ENCODE measurements around the gene SUGCT. TPM values are rescaled to one million over a fixed set of nuclear protein-coding genes. Genes with fewer than 3 reads are reported as not detected.

The SUGCT gene
- total RNA-seq, 1 experiment from 2014 or later, result 5.4 TPM

GRCh38 chr7:40704172-40704571, 569.4 kb downstream of the SUGCT start:
- H3K23me2 ChIP-seq (ENCODE audit: insufficient read length, low read depth, low read length, poor library complexity, severe bottlenecking), result no peaks in the 10 kb centered on the region
- Mint-ChIP-seq H3K4me3 (no peak overlapping the region), H3K9me3 (no peaks in the 10 kb centered on the region), H3K27ac (no peak overlapping the region), H3K36me3 (ENCODE audit: insufficient read depth in 1 of 3, low read depth in 3 of 3) (no peaks in the 10 kb centered on the region), H3K27me3 (ENCODE audit: low read depth) (no peaks in the 10 kb centered on the region), H3K4me1 (peaks cover 12% of the 10 kb centered on the region in 2 experiments)
- no peak overlapping the region for H3K14ac ChIP-seq (ENCODE audit: insufficient read depth, low read length)
- TF ChIP-seq CTCF (conservative IDR thresholded peaks at IDR 0.05), result peak; percentile 42
- H2AK5ac ChIP-seq (ENCODE audit: insufficient read length, low read length), result no peak overlapping the region
- H3K23ac ChIP-seq (ENCODE audit: insufficient read length, low read depth, low read length), result no peak overlapping the region
- no peak overlapping the region for H3T11ph ChIP-seq (ENCODE audit: low read length)
- no peak overlapping the region for H3K9ac ChIP-seq (ENCODE audit: extremely low read depth, insufficient read length, low read length)
- no peak overlapping the region for H3K18ac ChIP-seq (ENCODE audit: insufficient read length, low read depth, low read length)
- no peak overlapping the region for H2BK15ac ChIP-seq (ENCODE audit: low read depth, low read length)
- no peak overlapping the region for H3K56ac ChIP-seq (ENCODE audit: insufficient read length, low read depth, low read length)
- H4K91ac ChIP-seq (ENCODE audit: insufficient read length, low read depth, low read length), result no peak overlapping the region
- no peak overlapping the region for H2AFZ ChIP-seq (ENCODE audit: low read length)
- H3K79me1 ChIP-seq (ENCODE audit: insufficient read depth, low read depth, low read length, poor library complexity, severe bottlenecking), result no peaks in the 10 kb centered on the region
- no peak overlapping the region for H4K8ac ChIP-seq (replicated peaks; ENCODE audit: insufficient read length, low read depth, low read length)
- no peaks in the 10 kb centered on the region for H4K20me1 ChIP-seq (ENCODE audit: control insufficient read depth, insufficient read depth, insufficient read length)
- no CpG with 5 or more reads among the region's 1 CpG for WGBS (ENCODE audit: extremely low coverage, insufficient read length, low lambda C conversion rate)
- H3K79me2 ChIP-seq (ENCODE audit: insufficient read depth, low read length), result no peaks in the 10 kb centered on the region
- DNase-seq, result no peak
- H2BK120ac ChIP-seq (ENCODE audit: low read depth, low read length, poor library complexity, severe bottlenecking), result no peak overlapping the region
- no peak overlapping the region for H2BK5ac ChIP-seq (ENCODE audit: insufficient read length, low read length)
- no peak overlapping the region for H3K4ac ChIP-seq (ENCODE audit: low read depth, low read length)
- H3K4me1 ChIP-seq (ENCODE audit: insufficient read depth, low read length), result peaks cover 2% of the 10 kb centered on the region; the same call in 1 of the 2 replicates
- H3K27me3 ChIP-seq (ENCODE audit: insufficient read depth, low read length), result no peaks in the 10 kb centered on the region; the same call in 1 of the 2 replicates
- H2BK12ac ChIP-seq (ENCODE audit: insufficient read length, low read depth, low read length), result no peak overlapping the region
- H3K27ac ChIP-seq (ENCODE audit: insufficient read length, low read depth, low read length), result no peak overlapping the region
- no peaks in the 10 kb centered on the region for H3K9me3 ChIP-seq (ENCODE audit: control insufficient read depth, low read depth, low read length)
- no peak overlapping the region for H2BK20ac ChIP-seq (ENCODE audit: low read depth, low read length, poor library complexity, severe bottlenecking)
- no peak overlapping the region for H3K4me2 ChIP-seq (ENCODE audit: insufficient read depth, insufficient read length, low read length)
- H4K5ac ChIP-seq (ENCODE audit: insufficient read length, low read depth, low read length), result no peak overlapping the region
